RWPE2 (cell line): ENCODE results near the gene SLC22A17.

Experiments used
- ATAC-seq: fragments of 200-7000 bp; cut with Tn5 transposase; 3 replicates; pipeline ENCODE4 v1.9.1; 2021; ENCODE audit warnings: low read depth
- DNase-seq: peaks from one replicate; pipeline ENCODE4 v3.0.0-alpha.2; 2020; ENCODE audit warnings: low spot score
- H3K27ac ChIP-seq: fragments of 450-650 bp; 2 replicates; pipeline ENCODE4 v1.5.1; 2017; ENCODE audit warnings: mild to moderate bottlenecking; ENCODE audit not compliant: poor library complexity, severe bottlenecking
- H3K27me3 ChIP-seq: fragments of 250-450 bp; sonication (Bioruptor Pico); 2 replicates; pipeline ENCODE4 v1.5.1; 2021; ENCODE audit warnings: mild to moderate bottlenecking, moderate library complexity; ENCODE audit not compliant: insufficient read depth, poor library complexity, severe bottlenecking
- H3K36me3 ChIP-seq: fragments of 250-450 bp; sonication (Bioruptor Pico); 2 replicates; pipeline ENCODE4 v1.5.1; 2020; ENCODE audit warnings: low read depth, mild to moderate bottlenecking, moderate library complexity
- H3K4me1 ChIP-seq: fragments of 250-450 bp; sonication (Bioruptor Pico); 2 replicates; pipeline ENCODE4 v1.5.1; 2021; ENCODE audit warnings: mild to moderate bottlenecking, moderate library complexity; ENCODE audit not compliant: insufficient read depth, poor library complexity, severe bottlenecking
- H3K4me3 ChIP-seq: fragments of 250-450 bp; sonication (Bioruptor Pico); 2 replicates; pipeline ENCODE4 v1.5.1; 2021; ENCODE audit warnings: mild to moderate bottlenecking, moderate library complexity; ENCODE audit not compliant: severe bottlenecking
- H3K9me3 ChIP-seq: fragments of 250-450 bp; sonication (Bioruptor Pico); 2 replicates; pipeline ENCODE4 v1.5.1; 2021; ENCODE audit warnings: mild to moderate bottlenecking, moderate library complexity; ENCODE audit not compliant: severe bottlenecking
- CTCF ChIP-seq: fragments of 450-650 bp; IDR thresholded peaks from one replicate; pipeline ENCODE4 v1.5.1; 2017; ENCODE audit warnings: mild to moderate bottlenecking, moderate library complexity; ENCODE audit not compliant: poor library complexity, severe bottlenecking

Gene SLC22A17

GRCh38 chr14:23301969-23302289, 50.8 kb downstream of the SLC22A17 start:
- peak; percentile 12; the same call in 2 of the 3 replicates for ATAC-seq
- H3K27me3 ChIP-seq: no peaks in the 10 kb centered on the region
- no peaks in the 10 kb centered on the region for H3K9me3 ChIP-seq
- H3K27ac ChIP-seq: peak overlapping the region; percentile 73
- H3K36me3 ChIP-seq: no peaks in the 10 kb centered on the region
- H3K4me3 ChIP-seq: peak overlapping the region; percentile 68
- TF ChIP-seq CTCF: peak; percentile 23
- H3K4me1 ChIP-seq: peaks cover 12% of the 10 kb centered on the region
- peak; percentile 80 for DNase-seq

GRCh38 chr14:23301288-23301968, 51.3 kb downstream of the SLC22A17 start:
- peak; percentile 99 for TF ChIP-seq CTCF
- Histone ChIP-seq H3K9me3 (no peaks in the 10 kb centered on the region), H3K4me3 (peak overlapping the region; percentile 68), H3K27me3 (no peaks in the 10 kb centered on the region), H3K27ac (peak overlapping the region; percentile 73), H3K4me1 (peaks cover 12% of the 10 kb centered on the region), H3K36me3 (no peaks in the 10 kb centered on the region)
- ATAC-seq (peak; percentile 82), DNase-seq (peak; percentile 99)

GRCh38 chr14:23300687-23301223, 51.9 kb downstream of the SLC22A17 start:
- ATAC-seq: no peak
- DNase-seq: no peak

GRCh38 chr14:23299986-23300686, 52.6 kb downstream of the SLC22A17 start:
- Histone ChIP-seq H3K4me1 (peaks cover 12% of the 10 kb centered on the region), H3K36me3 (no peaks in the 10 kb centered on the region), H3K9me3 (no peaks in the 10 kb centered on the region), H3K27me3 (no peaks in the 10 kb centered on the region), H3K27ac (peak overlapping the region; percentile 73), H3K4me3 (peak overlapping the region; percentile 68)
- TF ChIP-seq CTCF: peak; percentile 41
- ATAC-seq (no peak), DNase-seq (no peak)

More at GRCh38 chr14:23300687-23301223, 51.9 kb downstream of the SLC22A17 start:
- Histone ChIP-seq H3K4me3 (peak overlapping the region; percentile 68), H3K9me3 (no peaks in the 10 kb centered on the region), H3K27me3 (no peaks in the 10 kb centered on the region), H3K27ac (peak overlapping the region; percentile 73), H3K4me1 (peaks cover 12% of the 10 kb centered on the region), H3K36me3 (no peaks in the 10 kb centered on the region)
- TF ChIP-seq CTCF: no peak
